Measurements from ENCODE around the gene RAB3GAP2.

GRCh38 chr1:220251272-220251671 lies 21.0 kb downstream of the RAB3GAP2 start:
- TF ChIP-seq EZH2 (IDR thresholded peaks at IDR 0.05) (no peak), POLR2AphosphoS5 (IDR thresholded peaks at IDR 0.05; ENCODE audit: borderline replicate concordance, low read depth, low read length) (no peak), FOXP2 (optimal IDR thresholded peaks at IDR 0.05; ENCODE audit: control extremely low read depth, extremely low read length, insufficient read depth) (no peak)

Data from SK-N-MC (cell line).